ENCODE data around the gene NRXN3. TPM values are rescaled to one million over a fixed set of nuclear protein-coding genes. Genes with fewer than 3 reads are reported as not detected.

NRXN3 gene
- total and polyA plus RNA-seq, 2 donors (not counting 1 experiment from before 2014, with no cell fraction given), result 0.83 to 34.6 TPM

- Histone ChIP-seq H3K27ac (ENCODE audit: insufficient read depth, low read length) (no peak overlapping the region), H3K4me1 (ENCODE audit: control insufficient read depth, extremely low read depth, insufficient read depth, low read length) (no peaks in the 10 kb centered on the region), H3K36me3 (ENCODE audit: control insufficient read depth, insufficient read depth, low read length) (no peaks in the 10 kb centered on the region), H3K9ac (ENCODE audit: insufficient read depth, low read length) (no peak overlapping the region), H4K20me1 (ENCODE audit: control insufficient read depth, extremely low read depth, insufficient read depth, low read length) (no peaks in the 10 kb centered on the region), H3K4me2 (ENCODE audit: extremely low read depth, insufficient read depth, low read length) (peak overlapping the region; percentile 69), H2AFZ (ENCODE audit: low read length) (peak overlapping the region; percentile 65), H3K27me3 (ENCODE audit: control insufficient read depth, insufficient read depth, low read length) (no peaks in the 10 kb centered on the region), H3K9me3 (ENCODE audit: control insufficient read depth, insufficient read depth, low read depth, low read length) (no peaks in the 10 kb centered on the region), H3K4me3 (replicated peaks in 1 of 4; ENCODE audit: control extremely low read depth in 1 of 4, insufficient read depth in 1 of 4, low read depth in 3 of 4, low read length in 4 of 4) (peak overlapping the region; percentile 1 to 46 (median 24)), H3K79me2 (ENCODE audit: control insufficient read depth, insufficient read depth, low read length) (no peaks in the 10 kb centered on the region)
- TF ChIP-seq, protein P1, sequence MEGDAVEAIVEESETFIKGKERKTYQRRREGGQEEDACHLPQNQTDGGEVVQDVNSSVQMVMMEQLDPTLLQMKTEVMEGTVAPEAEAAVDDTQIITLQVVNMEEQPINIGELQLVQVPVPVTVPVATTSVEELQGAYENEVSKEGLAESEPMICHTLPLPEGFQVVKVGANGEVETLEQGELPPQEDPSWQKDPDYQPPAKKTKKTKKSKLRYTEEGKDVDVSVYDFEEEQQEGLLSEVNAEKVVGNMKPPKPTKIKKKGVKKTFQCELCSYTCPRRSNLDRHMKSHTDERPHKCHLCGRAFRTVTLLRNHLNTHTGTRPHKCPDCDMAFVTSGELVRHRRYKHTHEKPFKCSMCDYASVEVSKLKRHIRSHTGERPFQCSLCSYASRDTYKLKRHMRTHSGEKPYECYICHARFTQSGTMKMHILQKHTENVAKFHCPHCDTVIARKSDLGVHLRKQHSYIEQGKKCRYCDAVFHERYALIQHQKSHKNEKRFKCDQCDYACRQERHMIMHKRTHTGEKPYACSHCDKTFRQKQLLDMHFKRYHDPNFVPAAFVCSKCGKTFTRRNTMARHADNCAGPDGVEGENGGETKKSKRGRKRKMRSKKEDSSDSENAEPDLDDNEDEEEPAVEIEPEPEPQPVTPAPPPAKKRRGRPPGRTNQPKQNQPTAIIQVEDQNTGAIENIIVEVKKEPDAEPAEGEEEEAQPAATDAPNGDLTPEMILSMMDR (conservative IDR thresholded peaks at IDR 0.05 in 1 of 2, IDR thresholded peaks at IDR 0.05 in 1 of 2; ENCODE audit: low read depth in 1 of 2, low read length in 2 of 2), result peak; percentile 88 to 94
- no peak for TF ChIP-seq EZH2 (IDR thresholded peaks at IDR 0.05; ENCODE audit: low read length, missing control alignments)
- peak; percentile 69 to 76 for DNase-seq (ENCODE audit: low read depth in 2 of 2)
These were observed 789.6 kb downstream of the NRXN3 start for GRCh38 chr14:78959674-78960264.

- Histone ChIP-seq H3K9me3 (ENCODE audit: control insufficient read depth, insufficient read depth, low read depth, low read length) (no peaks in the 10 kb centered on the region), H3K79me2 (ENCODE audit: control insufficient read depth, insufficient read depth, low read length) (no peaks in the 10 kb centered on the region), H3K4me2 (ENCODE audit: extremely low read depth, insufficient read depth, low read length) (no peak overlapping the region), H3K9ac (ENCODE audit: insufficient read depth, low read length) (no peak overlapping the region), H3K4me3 (replicated peaks in 1 of 4; ENCODE audit: control extremely low read depth in 1 of 4, insufficient read depth in 1 of 4, low read depth in 3 of 4, low read length in 4 of 4) (no peak overlapping the region), H4K20me1 (ENCODE audit: control insufficient read depth, extremely low read depth, insufficient read depth, low read length) (no peaks in the 10 kb centered on the region), H3K27ac (ENCODE audit: insufficient read depth, low read length) (no peak overlapping the region), H3K36me3 (ENCODE audit: control insufficient read depth, insufficient read depth, low read length) (no peaks in the 10 kb centered on the region), H3K27me3 (ENCODE audit: control insufficient read depth, insufficient read depth, low read length) (no peaks in the 10 kb centered on the region), H2AFZ (ENCODE audit: low read length) (no peak overlapping the region), H3K4me1 (ENCODE audit: control insufficient read depth, extremely low read depth, insufficient read depth, low read length) (no peaks in the 10 kb centered on the region)
- TF ChIP-seq, protein P1 (conservative IDR thresholded peaks at IDR 0.05 in 1 of 2, IDR thresholded peaks at IDR 0.05 in 1 of 2; ENCODE audit: low read depth in 1 of 2, low read length in 2 of 2), result no peak
- TF ChIP-seq EZH2 (IDR thresholded peaks at IDR 0.05; ENCODE audit: low read length, missing control alignments), result no peak
- DNase-seq (ENCODE audit: low read depth in 2 of 2), result peak in 1 of 2 donors; percentile 93
These were observed 797.1 kb downstream of the NRXN3 start for GRCh38 chr14:78967111-78967809.

- no peak for TF ChIP-seq EZH2 (IDR thresholded peaks at IDR 0.05; ENCODE audit: low read length, missing control alignments)
- TF ChIP-seq, protein P1 (conservative IDR thresholded peaks at IDR 0.05 in 1 of 2, IDR thresholded peaks at IDR 0.05 in 1 of 2; ENCODE audit: low read depth in 1 of 2, low read length in 2 of 2), result no peak
- Histone ChIP-seq H3K36me3 (ENCODE audit: control insufficient read depth, insufficient read depth, low read length) (no peaks in the 10 kb centered on the region), H3K27me3 (ENCODE audit: control insufficient read depth, insufficient read depth, low read length) (no peaks in the 10 kb centered on the region), H3K79me2 (ENCODE audit: control insufficient read depth, insufficient read depth, low read length) (no peaks in the 10 kb centered on the region), H3K9ac (ENCODE audit: insufficient read depth, low read length) (no peak overlapping the region), H3K9me3 (ENCODE audit: control insufficient read depth, insufficient read depth, low read depth, low read length) (no peaks in the 10 kb centered on the region), H3K4me3 (replicated peaks in 1 of 4; ENCODE audit: control extremely low read depth in 1 of 4, insufficient read depth in 1 of 4, low read depth in 3 of 4, low read length in 4 of 4) (no peak overlapping the region), H3K27ac (ENCODE audit: insufficient read depth, low read length) (no peak overlapping the region), H3K4me2 (ENCODE audit: extremely low read depth, insufficient read depth, low read length) (no peak overlapping the region), H4K20me1 (ENCODE audit: control insufficient read depth, extremely low read depth, insufficient read depth, low read length) (no peaks in the 10 kb centered on the region), H2AFZ (ENCODE audit: low read length) (no peak overlapping the region), H3K4me1 (ENCODE audit: control insufficient read depth, extremely low read depth, insufficient read depth, low read length) (no peaks in the 10 kb centered on the region)
- DNase-seq (ENCODE audit: low read depth in 2 of 2), result peak in 1 of 2 donors; percentile 36
These were observed 798.1 kb downstream of the NRXN3 start for GRCh38 chr14:78968265-78968664.

Measured in fibroblast of lung (primary cell).